ENCODE results near the gene WIPF3.

Gene WIPF3

DNA sequence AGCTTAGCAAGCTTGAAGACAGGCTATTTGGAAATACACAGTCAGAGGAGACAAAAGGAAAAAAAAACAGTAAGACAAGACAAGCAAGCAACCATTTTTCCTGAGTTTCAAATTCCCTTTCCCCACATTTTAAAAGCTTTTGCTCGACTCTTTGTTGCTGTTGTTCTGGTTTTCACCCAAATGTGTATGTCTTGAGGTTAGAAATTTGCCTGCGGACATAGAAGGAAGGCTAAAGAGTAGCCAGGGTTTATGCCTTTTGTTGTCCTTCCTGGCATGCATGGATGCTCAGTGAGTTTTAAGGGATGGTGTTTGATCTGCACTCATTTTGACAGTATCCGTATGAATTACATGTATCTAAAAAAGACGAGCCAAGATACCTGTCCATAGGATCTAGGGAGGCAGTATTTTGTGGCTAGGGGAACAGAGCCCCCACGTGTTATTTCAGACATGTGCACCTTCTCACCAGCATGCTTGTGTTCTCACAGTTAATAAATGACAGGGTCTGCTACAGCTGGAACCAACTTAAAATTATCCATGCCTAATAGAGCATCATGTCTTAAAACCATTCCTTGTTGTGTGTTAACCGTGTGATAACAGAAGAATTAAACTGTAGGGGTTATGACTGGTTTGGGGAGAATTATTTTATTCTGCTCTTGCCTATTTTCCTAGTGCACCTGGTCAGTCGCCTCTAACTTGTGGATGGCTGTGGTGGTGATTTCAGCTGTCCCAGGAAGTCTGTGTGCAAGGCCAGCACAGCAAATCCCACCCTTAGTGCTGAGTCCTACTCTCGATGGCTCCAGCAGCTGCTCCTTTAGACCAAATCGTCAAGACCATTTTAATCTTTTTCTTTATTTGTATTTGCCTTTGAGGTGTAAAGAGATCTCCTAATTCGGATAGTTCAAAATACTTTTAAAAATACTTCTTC is 9.1 kb downstream of the WIPF3 start:
- Histone ChIP-seq H3K4me3 (no peak overlapping the region), H3K27ac (no peak overlapping the region)
- TF ChIP-seq, protein P1, sequence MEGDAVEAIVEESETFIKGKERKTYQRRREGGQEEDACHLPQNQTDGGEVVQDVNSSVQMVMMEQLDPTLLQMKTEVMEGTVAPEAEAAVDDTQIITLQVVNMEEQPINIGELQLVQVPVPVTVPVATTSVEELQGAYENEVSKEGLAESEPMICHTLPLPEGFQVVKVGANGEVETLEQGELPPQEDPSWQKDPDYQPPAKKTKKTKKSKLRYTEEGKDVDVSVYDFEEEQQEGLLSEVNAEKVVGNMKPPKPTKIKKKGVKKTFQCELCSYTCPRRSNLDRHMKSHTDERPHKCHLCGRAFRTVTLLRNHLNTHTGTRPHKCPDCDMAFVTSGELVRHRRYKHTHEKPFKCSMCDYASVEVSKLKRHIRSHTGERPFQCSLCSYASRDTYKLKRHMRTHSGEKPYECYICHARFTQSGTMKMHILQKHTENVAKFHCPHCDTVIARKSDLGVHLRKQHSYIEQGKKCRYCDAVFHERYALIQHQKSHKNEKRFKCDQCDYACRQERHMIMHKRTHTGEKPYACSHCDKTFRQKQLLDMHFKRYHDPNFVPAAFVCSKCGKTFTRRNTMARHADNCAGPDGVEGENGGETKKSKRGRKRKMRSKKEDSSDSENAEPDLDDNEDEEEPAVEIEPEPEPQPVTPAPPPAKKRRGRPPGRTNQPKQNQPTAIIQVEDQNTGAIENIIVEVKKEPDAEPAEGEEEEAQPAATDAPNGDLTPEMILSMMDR (IDR thresholded peaks at IDR 0.05), result no peak
- DNase-seq (ENCODE audit: low spot score), result no peak

DNA sequence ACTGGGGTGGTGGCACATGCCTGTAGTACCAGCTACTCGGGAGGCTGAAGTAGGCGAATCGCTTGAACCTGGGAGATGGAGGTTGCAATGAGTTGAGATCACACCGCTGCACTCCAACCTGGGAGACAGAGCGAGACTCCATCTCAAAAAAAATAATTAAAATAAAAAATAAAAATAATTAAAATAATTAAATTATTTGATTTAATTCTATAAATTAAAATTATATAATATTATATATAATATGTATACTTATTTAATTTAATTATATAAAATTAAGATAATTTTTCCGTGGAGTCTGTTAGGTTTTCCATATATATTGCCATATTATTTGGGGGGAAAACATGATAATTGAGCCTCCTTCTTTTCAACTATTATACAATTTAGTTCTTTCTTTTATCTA is 12.0 kb downstream of the WIPF3 start:
- TF ChIP-seq, protein P1 (IDR thresholded peaks at IDR 0.05), result no peak
- DNase-seq (ENCODE audit: low spot score), result no peak
- H3K27ac ChIP-seq, result no peak overlapping the region
- H3K4me3 ChIP-seq, result no peak overlapping the region

DNA sequence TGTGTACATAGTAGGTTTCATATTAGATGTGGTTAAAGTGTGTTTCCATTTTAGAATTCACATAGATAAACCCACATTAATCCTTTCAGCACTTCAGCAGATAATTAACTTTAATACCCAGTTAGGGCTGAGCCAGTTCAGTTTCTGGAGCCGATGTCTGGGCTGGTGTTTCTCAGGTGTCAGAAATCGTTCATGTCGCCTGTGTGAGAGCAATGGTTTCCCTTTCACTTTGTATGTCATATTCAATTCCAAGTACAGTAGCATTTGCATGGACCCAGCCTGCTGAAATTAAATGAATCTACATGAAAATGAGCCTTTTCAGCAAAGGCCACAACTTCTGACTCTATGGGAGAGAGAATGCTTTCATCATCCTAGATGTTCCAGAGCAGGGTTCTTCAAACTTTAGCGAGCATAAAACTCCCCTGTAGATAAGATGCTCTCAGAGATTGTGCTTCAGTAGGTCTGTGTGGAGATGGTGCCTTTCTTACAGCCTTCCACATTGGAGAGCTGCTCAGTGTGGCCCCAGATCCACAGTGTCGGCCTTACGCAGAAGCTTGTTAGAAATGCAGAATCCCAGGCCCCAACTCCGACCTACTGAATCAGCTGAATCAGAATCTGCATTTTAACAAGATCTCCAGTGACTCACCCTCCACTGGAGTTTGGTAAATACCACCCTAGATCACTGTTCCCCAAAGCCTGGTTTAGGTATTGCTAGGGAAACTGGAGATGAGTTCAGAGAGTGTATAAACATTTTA is 19.6 kb downstream of the WIPF3 start:
- no peak overlapping the region for H3K27ac ChIP-seq
- H3K4me3 ChIP-seq, result no peak overlapping the region
- TF ChIP-seq, protein P1 (IDR thresholded peaks at IDR 0.05), result no peak
- no peak for DNase-seq (ENCODE audit: low spot score)

DNA sequence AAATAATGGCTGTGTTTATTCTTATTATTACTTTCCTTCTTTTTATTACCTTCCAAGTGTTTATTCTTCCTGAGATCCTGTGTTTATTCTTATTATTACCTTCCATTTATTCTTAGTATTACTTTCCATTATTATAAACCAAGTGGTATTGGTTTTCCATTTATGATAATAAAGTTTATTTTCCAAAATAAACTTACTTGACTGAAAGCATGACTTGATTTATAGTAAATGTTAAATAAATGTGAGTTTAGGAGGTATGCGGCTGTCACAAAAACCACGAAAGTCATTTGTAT is 20.2 kb downstream of the WIPF3 start:
- no peak for DNase-seq (ENCODE audit: low spot score)
- Histone ChIP-seq H3K27ac (no peak overlapping the region), H3K4me3 (no peak overlapping the region)
- TF ChIP-seq, protein P1 (IDR thresholded peaks at IDR 0.05), result no peak

DNA sequence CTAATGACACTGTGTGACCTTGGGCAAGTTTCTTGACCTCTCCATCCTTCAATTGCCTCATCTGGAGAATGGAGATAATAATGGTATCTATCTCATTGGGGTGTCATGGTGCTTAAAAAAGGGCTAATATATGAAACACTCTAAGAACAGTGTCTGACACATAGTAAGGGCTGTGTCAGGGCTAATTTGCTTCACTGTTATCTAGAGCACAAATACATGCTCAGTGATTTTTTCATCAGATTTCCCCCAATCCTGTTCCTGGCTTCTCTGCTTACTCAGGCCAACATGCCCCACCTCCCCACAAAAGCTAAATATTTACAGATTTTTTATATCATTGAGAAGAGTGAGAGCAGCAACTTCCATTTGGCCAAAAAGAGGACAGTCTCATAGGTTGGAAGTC is 20.6 kb downstream of the WIPF3 start:
- TF ChIP-seq, protein P1 (IDR thresholded peaks at IDR 0.05), result no peak
- DNase-seq (ENCODE audit: low spot score), result no peak
- Histone ChIP-seq H3K4me3 (no peak overlapping the region), H3K27ac (no peak overlapping the region)

DNA sequence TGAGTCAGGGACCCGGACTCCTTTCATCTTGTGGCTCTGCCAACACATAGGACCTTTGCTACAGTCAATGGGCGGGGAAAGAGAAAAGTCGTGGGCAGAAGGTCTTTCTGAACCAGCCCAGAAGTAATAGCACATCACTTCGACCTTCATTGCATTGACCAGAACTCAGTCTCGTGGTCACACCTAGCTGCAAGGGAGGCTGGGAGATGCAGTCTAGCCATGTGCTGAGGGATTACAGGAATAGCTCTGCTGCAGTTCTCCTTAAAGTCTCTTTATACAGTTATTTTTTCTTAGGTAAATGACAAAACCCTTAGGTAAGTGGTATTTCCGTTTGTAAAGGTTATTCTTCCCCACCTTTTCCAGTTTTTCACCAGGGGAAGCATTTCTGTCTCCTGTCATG is 25.4 kb downstream of the WIPF3 start:
- Histone ChIP-seq H3K4me3 (no peak overlapping the region), H3K27ac (no peak overlapping the region)
- TF ChIP-seq, protein P1 (IDR thresholded peaks at IDR 0.05), result no peak
- no peak for DNase-seq (ENCODE audit: low spot score)
